Stimulated activated CD4-positive, alpha-beta T cell treated with anti-CD3 and anti-CD28 coated beads, TNF-alpha, amount 100 ng/mL, for 1 hour (primary cell): ENCODE data around the gene TENM4.

Experiments
- DNase-seq, 3 donors: peaks; one replicate each; pipeline ENCODE4 v3.0.0-alpha.2; 2020; ENCODE audit warnings: low read depth in 3 of 3, low spot score in 1 of 3

TENM4 gene

GRCh38 chr11:79186669-79187068, 254.2 kb downstream of the TENM4 start:
- DNase-seq, result no peak

- no peak for DNase-seq
Measured at GRCh38 chr11:79185351-79185750, 255.5 kb downstream of the TENM4 start.

DNA sequence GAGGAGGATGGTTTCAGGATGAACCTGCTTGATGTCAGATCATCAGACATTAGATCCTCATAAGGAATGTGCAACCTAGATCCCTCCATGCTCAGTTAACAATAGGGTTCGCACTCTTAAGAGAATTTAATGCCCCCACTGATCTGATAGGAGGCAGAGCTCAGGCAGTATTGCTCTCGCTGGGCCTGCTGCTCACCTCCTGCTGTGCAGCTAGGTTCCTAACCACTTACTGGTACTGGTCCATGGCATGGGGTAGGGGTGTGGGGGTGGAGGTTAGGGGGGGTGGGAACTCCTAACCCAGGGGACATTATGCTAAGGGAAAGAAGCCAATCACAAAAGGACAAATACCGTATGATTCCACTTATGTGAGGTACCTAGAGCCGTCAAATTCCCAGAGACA, 256.5 kb downstream of the TENM4 start:
- DNase-seq, result no peak

- DNase-seq, result no peak
Measured at GRCh38 chr11:79182794-79183193, 258.0 kb downstream of the TENM4 start.

DNA sequence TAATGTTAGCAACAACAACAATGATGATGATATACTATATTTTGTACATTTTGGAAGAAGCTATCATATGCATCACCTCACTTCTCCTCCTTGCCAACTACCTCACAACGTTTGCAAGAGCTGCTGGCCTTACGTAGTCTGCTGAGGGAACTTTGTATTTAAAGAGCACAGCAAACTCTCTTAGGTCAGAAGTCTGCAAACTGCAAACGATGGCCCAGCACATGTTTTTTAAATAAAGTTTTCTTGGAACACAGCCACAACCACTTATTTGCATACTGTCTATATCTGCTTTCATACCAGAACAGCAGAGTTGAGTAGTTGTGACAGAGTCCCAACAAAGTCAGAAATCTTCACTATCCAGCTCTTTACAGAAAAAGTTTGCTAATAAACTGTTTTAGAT, 261.7 kb downstream of the TENM4 start:
- DNase-seq, result no peak

DNA sequence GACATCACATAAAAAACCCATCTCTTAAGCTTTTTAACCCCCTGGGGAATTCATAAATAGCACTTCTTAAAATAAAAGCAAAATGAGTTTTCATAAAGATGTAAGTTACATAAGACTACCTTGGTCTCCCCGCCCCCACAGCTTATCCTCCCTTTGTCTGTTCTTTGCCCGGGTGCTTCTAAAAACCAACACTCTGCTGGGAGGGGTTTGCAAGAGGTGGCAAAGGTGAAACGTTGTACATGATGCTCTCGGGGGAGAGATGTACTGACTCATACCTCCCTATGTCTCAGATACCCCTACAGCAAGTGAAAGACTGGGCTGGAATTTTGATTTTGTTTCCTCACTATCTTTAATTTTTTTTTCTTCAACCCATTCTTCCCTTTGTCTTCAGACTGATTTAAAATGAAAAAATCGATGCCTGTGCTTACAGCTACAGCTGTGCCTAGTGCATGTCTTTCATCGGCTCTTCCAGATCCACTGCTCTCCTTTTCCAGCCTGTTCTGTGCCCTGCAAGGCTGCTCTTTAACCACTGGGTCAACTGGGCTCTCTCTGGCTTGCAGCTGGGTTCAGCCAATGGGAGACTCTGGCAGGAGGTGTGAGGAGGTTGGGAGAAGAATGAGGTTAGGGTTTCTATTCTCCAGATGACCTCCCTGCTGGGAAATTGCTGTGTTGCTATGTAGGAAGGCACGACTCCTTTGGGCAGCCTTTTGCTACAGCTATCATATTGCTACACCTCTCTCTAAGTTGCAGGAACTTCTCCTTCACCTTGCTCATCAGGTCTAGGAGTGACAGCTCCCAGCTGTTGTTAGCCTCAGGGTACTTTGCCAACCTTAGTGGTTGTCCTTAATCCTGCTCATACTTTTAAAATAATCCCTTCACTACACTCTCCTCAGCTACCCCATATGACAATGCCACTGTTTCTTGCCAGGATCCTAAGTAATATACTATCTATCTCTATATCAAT, 266.5 kb downstream of the TENM4 start:
- DNase-seq, result no peak

DNA sequence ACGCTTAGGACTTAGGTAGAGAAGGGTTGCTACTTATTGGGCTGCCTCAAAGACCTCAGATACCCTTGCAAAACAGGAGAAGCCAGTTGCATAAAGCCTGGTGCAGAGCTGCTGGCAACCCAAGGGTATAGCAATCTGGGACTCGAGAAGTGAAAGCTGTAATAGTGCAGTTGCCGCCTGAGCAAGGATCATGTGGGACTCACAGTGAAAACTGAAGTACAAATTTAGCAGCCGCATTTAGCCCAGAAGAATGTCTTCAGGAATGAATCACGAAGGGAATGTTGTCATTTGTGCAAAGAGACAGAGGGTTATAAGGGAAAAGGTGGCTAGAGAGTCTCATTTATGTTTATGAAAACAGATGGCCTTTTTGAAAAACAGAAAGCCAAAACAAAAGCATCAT, 267.2 kb downstream of the TENM4 start:
- no peak for DNase-seq

DNA sequence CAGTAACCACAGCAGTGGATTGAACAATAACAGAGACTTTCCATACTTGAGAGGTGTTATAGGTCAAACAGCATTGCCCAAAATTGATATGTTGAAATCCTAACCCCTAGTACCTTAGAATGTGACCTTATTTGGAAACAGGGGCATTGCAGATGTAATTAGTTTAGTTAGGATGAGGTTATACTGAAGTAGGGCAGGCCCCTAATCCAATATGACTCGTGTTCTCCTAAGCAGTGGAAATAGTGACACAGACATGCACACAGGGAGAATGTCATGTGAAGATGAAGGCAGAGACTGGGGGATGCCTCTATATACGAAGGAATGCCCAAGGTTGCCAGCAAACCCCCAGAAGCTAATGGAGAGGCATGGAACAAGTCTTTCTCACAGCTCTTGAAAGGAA, 270.5 kb downstream of the TENM4 start:
- DNase-seq, result no peak

DNA sequence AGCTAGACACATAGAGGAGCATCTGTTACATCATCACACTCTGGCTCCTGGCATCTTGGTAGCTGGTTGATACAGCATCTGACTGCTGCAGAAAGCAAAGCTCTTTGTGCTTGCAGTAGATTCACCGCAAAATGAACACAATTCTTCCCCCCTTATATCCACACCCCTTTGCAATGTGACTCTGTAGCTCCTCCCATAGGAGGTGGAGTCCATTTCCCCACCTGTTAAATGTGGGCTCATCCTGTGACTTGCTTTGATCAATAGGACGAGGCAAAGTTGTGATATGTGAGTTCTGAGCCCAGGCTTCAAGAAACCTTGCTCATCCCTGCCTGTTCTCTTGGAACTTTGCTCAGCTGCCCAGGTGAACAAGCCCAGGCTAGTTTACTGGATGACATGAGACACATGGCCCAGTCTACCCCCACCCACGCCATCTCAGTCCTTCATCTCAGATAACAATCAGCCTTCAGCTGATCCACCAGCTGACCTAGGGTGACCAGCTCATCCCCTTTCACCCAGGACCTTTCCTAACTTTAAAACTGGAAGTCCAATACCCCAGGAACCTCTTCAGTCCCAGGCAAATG, 272.2 kb downstream of the TENM4 start:
- no peak for DNase-seq

DNA sequence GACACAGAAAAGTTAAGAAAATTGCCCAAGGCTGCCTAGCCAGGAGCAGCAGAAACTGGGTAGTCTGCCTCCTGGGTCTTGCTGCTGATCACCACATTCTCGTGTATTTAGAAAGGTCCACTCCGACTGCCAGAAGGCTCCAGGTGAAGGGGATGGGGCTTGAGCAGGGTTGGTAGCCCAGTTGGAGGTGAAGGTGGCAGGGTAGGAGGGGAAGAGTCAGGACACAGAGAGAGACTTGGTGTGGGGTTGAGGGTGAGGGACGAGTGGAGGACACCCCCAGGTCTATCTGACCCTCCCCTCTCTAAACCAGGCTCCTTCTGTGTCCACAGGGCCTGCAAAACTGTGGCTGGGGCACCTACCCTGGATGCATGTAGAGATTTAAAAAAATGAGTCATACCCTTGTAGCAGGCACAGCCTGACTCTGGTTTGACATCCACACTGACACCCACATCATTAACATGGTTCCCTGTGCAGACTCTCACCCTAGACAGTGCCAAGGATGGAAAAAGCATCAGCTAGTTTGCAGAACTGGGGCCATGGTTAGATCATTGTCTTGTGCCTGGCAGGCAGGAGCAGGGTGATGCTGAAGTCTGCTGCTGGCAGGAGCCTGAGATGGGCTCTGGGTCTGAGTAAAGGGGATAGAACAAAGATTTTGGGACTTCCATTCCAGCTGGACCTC, 273.2 kb downstream of the TENM4 start:
- no peak for DNase-seq

- DNase-seq, result no peak
Measured at GRCh38 chr11:79165908-79166307, 274.9 kb downstream of the TENM4 start.

DNA sequence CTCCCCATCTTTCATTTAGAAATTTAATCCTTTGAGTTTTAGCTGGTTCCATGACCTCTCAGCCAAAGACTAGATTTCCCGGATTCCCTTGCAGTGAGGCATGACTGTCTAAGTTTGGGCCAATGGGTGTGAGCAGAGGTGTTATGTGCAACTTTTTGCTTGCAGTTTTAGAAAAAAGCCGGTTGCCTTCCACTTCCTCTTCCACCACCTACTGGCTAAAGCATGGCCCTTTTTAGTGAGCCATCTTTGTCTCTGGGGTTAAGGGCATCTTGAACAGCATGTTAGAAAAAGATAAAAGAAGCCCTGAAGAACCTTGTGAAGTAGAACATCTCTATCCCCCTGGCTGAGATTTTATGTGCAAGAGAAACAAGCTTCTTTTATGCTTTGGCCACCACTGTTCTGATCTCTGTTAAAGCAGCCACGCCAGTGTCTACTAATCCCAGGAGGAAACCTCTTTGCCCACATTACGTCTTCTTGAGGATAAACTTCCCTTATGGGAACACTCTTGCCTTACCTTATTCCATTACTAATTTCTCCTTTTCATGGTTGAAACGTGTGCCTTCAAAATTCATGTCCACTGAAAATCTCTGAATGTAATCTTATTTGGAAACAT, 279.9 kb downstream of the TENM4 start:
- DNase-seq, result no peak

- no peak for DNase-seq
Measured at GRCh38 chr11:79159657-79160450, 281.0 kb downstream of the TENM4 start.

- no peak for DNase-seq
Measured at GRCh38 chr11:79157738-79158137, 283.1 kb downstream of the TENM4 start.

GRCh38 chr11:79156031-79156430, 284.8 kb downstream of the TENM4 start:
- DNase-seq, result no peak

- DNase-seq, result no peak
Measured at GRCh38 chr11:79155237-79155636, 285.6 kb downstream of the TENM4 start.

GRCh38 chr11:79152511-79152910, 288.3 kb downstream of the TENM4 start:
- DNase-seq, result no peak

DNA sequence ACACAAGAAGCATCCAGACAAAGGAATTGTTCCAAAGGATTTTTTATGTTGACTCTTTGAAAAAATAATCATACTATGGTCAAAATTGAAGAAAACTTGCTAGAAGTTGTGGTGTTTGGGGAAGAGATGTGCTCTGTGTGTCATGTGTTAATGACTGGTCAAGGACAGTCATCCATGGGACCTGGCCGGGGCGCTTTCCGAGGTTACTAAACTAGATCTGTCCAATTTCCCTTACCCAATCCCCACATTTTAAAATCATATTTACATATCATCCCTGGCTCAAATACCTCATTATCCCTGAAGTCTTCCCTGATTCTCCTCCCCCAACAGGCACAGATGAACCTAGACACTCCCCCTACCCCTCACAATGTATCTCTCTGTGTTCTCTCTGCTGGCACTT, 289.4 kb downstream of the TENM4 start:
- DNase-seq, result no peak

- DNase-seq, result no peak
Measured at GRCh38 chr11:79150966-79151365, 289.9 kb downstream of the TENM4 start.

- no peak for DNase-seq
Measured at GRCh38 chr11:79150320-79150719, 290.5 kb downstream of the TENM4 start.

- no peak for DNase-seq
Measured at GRCh38 chr11:79147731-79148130, 293.1 kb downstream of the TENM4 start.
